Smooth muscle cell (in vitro differentiated cells): ENCODE results near the gene SLC26A9. TPM values are rescaled to one million over a fixed set of nuclear protein-coding genes. Genes with fewer than 3 reads are reported as not detected.

Experiments used
- DNase-seq: peaks from one replicate; lab custom pipeline; 2025; ENCODE audit not compliant: unreplicated experiment; lab: John Stamatoyannopoulos, UW
- H2AFZ ChIP-seq: fragments of 200-600 bp; sonication (generic); 2 replicates; pipeline ENCODE4 v1.6.0; 2016; ENCODE audit warnings: antibody characterized with exemption, low read depth, mild to moderate bottlenecking
- H3F3A ChIP-seq: fragments of 200-600 bp; sonication (generic); 2 replicates; pipeline ENCODE4 v1.6.0; 2017; ENCODE audit warnings: antibody characterized with exemption, low read depth
- H3K27ac ChIP-seq: fragments of 200-600 bp; sonication (generic); 2 replicates; pipeline ENCODE4 v1.5.1; 2016; ENCODE audit warnings: low read depth, mild to moderate bottlenecking
- H3K27me3 ChIP-seq: fragments of 200-600 bp; sonication (generic); 2 replicates; pipeline ENCODE4 v1.6.1; 2016; ENCODE audit warnings: low read depth, mild to moderate bottlenecking
- H3K36me3 ChIP-seq: fragments of 200-600 bp; sonication (generic); 2 replicates; pipeline ENCODE4 v1.5.1; 2016; ENCODE audit warnings: low read depth
- H3K4me1 ChIP-seq: fragments of 200-600 bp; sonication (generic); 2 replicates; pipeline ENCODE4 v1.5.1; 2016; ENCODE audit warnings: low read depth
- H3K4me2 ChIP-seq: fragments of 200-600 bp; sonication (generic); 2 replicates; pipeline ENCODE4 v1.6.0; 2016; ENCODE audit warnings: mild to moderate bottlenecking
- H3K4me3 ChIP-seq: fragments of 200-600 bp; sonication (generic); 2 replicates; pipeline ENCODE4 v1.5.1; 2016; ENCODE audit warnings: mild to moderate bottlenecking
- H3K79me2 ChIP-seq: fragments of 200-600 bp; sonication (generic); 2 replicates; pipeline ENCODE4 v1.6.0; 2016; ENCODE audit warnings: low read depth, mild to moderate bottlenecking
- H3K9ac ChIP-seq: fragments of 200-600 bp; sonication (generic); 2 replicates; pipeline ENCODE4 v1.6.0; 2016; ENCODE audit warnings: low read depth
- H3K9me3 ChIP-seq: fragments of 200-600 bp; sonication (generic); replicated peaks from 2 replicates; pipeline ENCODE4 v1.5.1; 2016; ENCODE audit warnings: low read depth
- H4K20me1 ChIP-seq: fragments of 200-600 bp; sonication (generic); 2 replicates; pipeline ENCODE4 v1.6.0; 2016; ENCODE audit warnings: low read depth
- CTCF ChIP-seq: fragments of 200-600 bp; sonication (generic); IDR thresholded peaks from 2 replicates; pipeline ENCODE4 v1.5.1; 2017; ENCODE audit warnings: borderline replicate concordance, mild to moderate bottlenecking, antibody characterized with exemption; ENCODE audit not compliant: insufficient read depth, poor library complexity, severe bottlenecking
- WGBS: methylation state at CpG from one replicate; pipeline ENCODE4 v1.1.7; 2016; ENCODE audit warnings: low lambda C conversion rate; 5-methylcytosine and 5-hydroxymethylcytosine counted together
- polyA plus RNA-seq: library from polyadenylated mRNA; unstranded; fragments of >200 nt; fragmentation: Nextera tagmentation; extraction: Ambion mirVana; gene quantifications from 2 replicates; pipeline ENCODE4 v1.2.1, GENCODE V29; 2016
- total RNA-seq: library from RNA; depleted of rRNA; stranded (reverse); fragments of >200 nt; gene quantifications from 2 replicates; pipeline ENCODE4 v1.2.3, GENCODE V29; 2014

The SLC26A9 gene
- total and polyA plus RNA-seq, 2 experiments from 2014 or later = not detected

- no peaks in the 10 kb centered on the region for H3K27me3 ChIP-seq
- no peaks in the 10 kb centered on the region for H3K4me1 ChIP-seq
- no peak overlapping the region for H2AFZ ChIP-seq
- H3K36me3 ChIP-seq = peaks cover 11% of the 10 kb centered on the region
- TF ChIP-seq CTCF = no peak
- WGBS = 96% methylated on average over 2 of the region's 2 CpGs
- H3K9ac ChIP-seq = no peak overlapping the region
- H3K4me3 ChIP-seq = no peak overlapping the region
- H3K27ac ChIP-seq = no peak overlapping the region
- H4K20me1 ChIP-seq = no peaks in the 10 kb centered on the region
- H3F3A ChIP-seq = no peaks in the 10 kb centered on the region
- no peak overlapping the region for H3K4me2 ChIP-seq
- H3K9me3 ChIP-seq = no peaks in the 10 kb centered on the region
- no peak for DNase-seq
- no peaks in the 10 kb centered on the region for H3K79me2 ChIP-seq
These were observed 47.0 kb upstream of the SLC26A9 start for GRCh38 chr1:205990226-205990625.

GRCh38 chr1:205989786-205990185 lies 46.5 kb upstream of the SLC26A9 start:
- WGBS = 84% methylated on average over 5 of the region's 5 CpGs
- Histone ChIP-seq H3K27ac (no peak overlapping the region), H4K20me1 (no peaks in the 10 kb centered on the region), H3K4me3 (no peak overlapping the region), H3K4me1 (no peaks in the 10 kb centered on the region), H3K36me3 (peaks cover 11% of the 10 kb centered on the region), H3K9ac (no peak overlapping the region), H3K9me3 (no peaks in the 10 kb centered on the region), H3K79me2 (no peaks in the 10 kb centered on the region), H2AFZ (no peak overlapping the region), H3K4me2 (no peak overlapping the region), H3K27me3 (no peaks in the 10 kb centered on the region), H3F3A (no peaks in the 10 kb centered on the region)
- no peak for DNase-seq
- no peak for TF ChIP-seq CTCF

- Histone ChIP-seq H3K4me1 (no peaks in the 10 kb centered on the region), H3K9ac (no peak overlapping the region), H3K4me3 (no peak overlapping the region), H3K27ac (no peak overlapping the region), H3K79me2 (no peaks in the 10 kb centered on the region), H2AFZ (no peak overlapping the region), H3K36me3 (peaks cover 11% of the 10 kb centered on the region), H4K20me1 (peaks cover 4% of the 10 kb centered on the region), H3K27me3 (no peaks in the 10 kb centered on the region), H3K9me3 (no peaks in the 10 kb centered on the region), H3K4me2 (no peak overlapping the region), H3F3A (no peaks in the 10 kb centered on the region)
- 90% methylated on average over 12 of the region's 12 CpGs for WGBS
- no peak for DNase-seq
- TF ChIP-seq CTCF = no peak
These were observed 45.3 kb upstream of the SLC26A9 start for GRCh38 chr1:205988585-205988995.

- H3K4me3 ChIP-seq = no peak overlapping the region
- no peak overlapping the region for H3K9ac ChIP-seq
- H3K36me3 ChIP-seq = no peaks in the 10 kb centered on the region
- no peak overlapping the region for H2AFZ ChIP-seq
- H3K27me3 ChIP-seq = no peaks in the 10 kb centered on the region
- H4K20me1 ChIP-seq = peaks cover 4% of the 10 kb centered on the region
- H3F3A ChIP-seq = no peaks in the 10 kb centered on the region
- no peaks in the 10 kb centered on the region for H3K4me1 ChIP-seq
- no peaks in the 10 kb centered on the region for H3K9me3 ChIP-seq
- DNase-seq = no peak
- 54% methylated on average over 2 of the region's 2 CpGs for WGBS
- no peak overlapping the region for H3K27ac ChIP-seq
- TF ChIP-seq CTCF = no peak
- no peak overlapping the region for H3K4me2 ChIP-seq
- H3K79me2 ChIP-seq = no peaks in the 10 kb centered on the region
These were observed 43.6 kb upstream of the SLC26A9 start for GRCh38 chr1:205986861-205987260.
